Adipocyte (in vitro differentiated cells): ENCODE data around the gene CPED1.
"Not testable (repeated sequence)": the region's sequence is repeated elsewhere in the genome, so short reads cannot be mapped to it uniquely, and the experiment has no call there.

Source experiments
- DNase-seq: peaks from one replicate; pipeline ENCODE4 v3.0.0-alpha.2; 2015; ENCODE audit warnings: low read depth
- H3K27me3 ChIP-seq: replicated peaks from 2 replicates; pipeline ENCODE4 v1.7.0; 2013; ENCODE audit warnings: mild to moderate bottlenecking, low read length, moderate library complexity; ENCODE audit not compliant: control insufficient read depth, insufficient read depth
- H3K36me3 ChIP-seq: 2 replicates; pipeline ENCODE4 v1.7.0; 2013; ENCODE audit warnings: low read length, mild to moderate bottlenecking, moderate library complexity; ENCODE audit not compliant: control insufficient read depth, insufficient read depth, severe bottlenecking
- H3K4me1 ChIP-seq: 2 replicates; pipeline ENCODE4 v1.7.0; 2013; ENCODE audit warnings: mild to moderate bottlenecking, low read length, moderate library complexity; ENCODE audit not compliant: control insufficient read depth, insufficient read depth
- H3K4me3 ChIP-seq: 2 replicates; pipeline ENCODE4 v1.7.0; 2013; ENCODE audit warnings: mild to moderate bottlenecking, low read length, moderate library complexity
- H3K9ac ChIP-seq: 2 replicates; pipeline ENCODE4 v1.7.0; 2013; ENCODE audit warnings: mild to moderate bottlenecking, low read length, moderate library complexity
- H3K9me3 ChIP-seq: 2 replicates; pipeline ENCODE4 v1.7.0; 2013; ENCODE audit warnings: mild to moderate bottlenecking, low read length, moderate library complexity; ENCODE audit not compliant: control insufficient read depth

CPED1 gene

GRCh38 chr7:121046893-121047468 is 58.5 kb downstream of the CPED1 start:
- H3K4me1 ChIP-seq: peaks cover 25% of the 10 kb centered on the region
- no peaks in the 10 kb centered on the region for H3K27me3 ChIP-seq
- H3K36me3 ChIP-seq: peaks cover 8% of the 10 kb centered on the region
- no peaks in the 10 kb centered on the region for H3K9me3 ChIP-seq
- H3K9ac ChIP-seq: no peak overlapping the region
- no peak overlapping the region for H3K4me3 ChIP-seq
- no peak for DNase-seq

GRCh38 chr7:121048195-121048594 is 59.7 kb downstream of the CPED1 start:
- no peak for DNase-seq
- Histone ChIP-seq H3K36me3 (peaks cover 8% of the 10 kb centered on the region), H3K27me3 (no peaks in the 10 kb centered on the region), H3K4me1 (peaks cover 23% of the 10 kb centered on the region), H3K9me3 (no peaks in the 10 kb centered on the region), H3K9ac (no peak overlapping the region), H3K4me3 (no peak overlapping the region)

GRCh38 chr7:121049028-121049791 is 60.7 kb downstream of the CPED1 start:
- DNase-seq: peak; percentile 15
- no peak overlapping the region for H3K9ac ChIP-seq
- H3K9me3 ChIP-seq: no peaks in the 10 kb centered on the region
- H3K36me3 ChIP-seq: peaks cover 8% of the 10 kb centered on the region
- no peaks in the 10 kb centered on the region for H3K27me3 ChIP-seq
- H3K4me1 ChIP-seq: peaks cover 20% of the 10 kb centered on the region
- no peak overlapping the region for H3K4me3 ChIP-seq

GRCh38 chr7:121049897-121050296 is 61.4 kb downstream of the CPED1 start:
- Histone ChIP-seq H3K36me3 (peaks cover 8% of the 10 kb centered on the region), H3K4me1 (peaks cover 20% of the 10 kb centered on the region), H3K9ac (no peak overlapping the region), H3K4me3 (no peak overlapping the region), H3K9me3 (no peaks in the 10 kb centered on the region), H3K27me3 (no peaks in the 10 kb centered on the region)
- no peak for DNase-seq

GRCh38 chr7:121053219-121053618 is 64.7 kb downstream of the CPED1 start:
- Histone ChIP-seq H3K9me3 (no peaks in the 10 kb centered on the region), H3K4me3 (no peak overlapping the region), H3K36me3 (peaks cover 3% of the 10 kb centered on the region), H3K4me1 (peaks cover 18% of the 10 kb centered on the region), H3K27me3 (no peaks in the 10 kb centered on the region), H3K9ac (no peak overlapping the region)
- no peak for DNase-seq

GRCh38 chr7:121054925-121055324 is 66.4 kb downstream of the CPED1 start:
- Histone ChIP-seq H3K4me3 (no peak overlapping the region), H3K4me1 (peaks cover 10% of the 10 kb centered on the region), H3K9me3 (no peaks in the 10 kb centered on the region), H3K9ac (no peak overlapping the region), H3K36me3 (no peaks in the 10 kb centered on the region), H3K27me3 (no peaks in the 10 kb centered on the region)
- no peak for DNase-seq

GRCh38 chr7:121057878-121058277 is 69.4 kb downstream of the CPED1 start:
- Histone ChIP-seq H3K9ac (no peak overlapping the region), H3K9me3 (no peaks in the 10 kb centered on the region), H3K4me3 (no peak overlapping the region), H3K36me3 (no peaks in the 10 kb centered on the region), H3K4me1 (peaks cover 6% of the 10 kb centered on the region), H3K27me3 (no peaks in the 10 kb centered on the region)
- DNase-seq: no peak

- no peak overlapping the region for H3K4me3 ChIP-seq
- no peaks in the 10 kb centered on the region for H3K9me3 ChIP-seq
- no peak for DNase-seq
- no peak overlapping the region for H3K9ac ChIP-seq
- H3K4me1 ChIP-seq: peaks cover 6% of the 10 kb centered on the region
- no peaks in the 10 kb centered on the region for H3K36me3 ChIP-seq
- no peaks in the 10 kb centered on the region for H3K27me3 ChIP-seq
These were observed 70.5 kb downstream of the CPED1 start for GRCh38 chr7:121058975-121059374.

- not testable (repeated sequence) for H3K27me3 ChIP-seq, H3K4me3 ChIP-seq, H3K4me1 ChIP-seq, H3K36me3 ChIP-seq, H3K9ac ChIP-seq, H3K9me3 ChIP-seq, DNase-seq
These were observed 71.5 kb downstream of the CPED1 start for GRCh38 chr7:121059979-121060509.

- DNase-seq: no peak
- Histone ChIP-seq H3K4me1 (no peaks in the 10 kb centered on the region), H3K36me3 (no peaks in the 10 kb centered on the region), H3K4me3 (no peak overlapping the region), H3K9me3 (no peaks in the 10 kb centered on the region), H3K27me3 (no peaks in the 10 kb centered on the region), H3K9ac (no peak overlapping the region)
These were observed 73.4 kb downstream of the CPED1 start for GRCh38 chr7:121061677-121062582.

GRCh38 chr7:121062671-121063279 is 74.3 kb downstream of the CPED1 start:
- Histone ChIP-seq H3K27me3 (no peaks in the 10 kb centered on the region), H3K9me3 (no peaks in the 10 kb centered on the region), H3K4me3 (no peak overlapping the region), H3K4me1 (no peaks in the 10 kb centered on the region), H3K9ac (no peak overlapping the region), H3K36me3 (no peaks in the 10 kb centered on the region)
- DNase-seq: no peak
